Measurements from ENCODE around the gene SEC31A. TPM values are rescaled to one million over a fixed set of nuclear protein-coding genes. Genes with fewer than 3 reads are reported as not detected.
A peak's percentile ranks its signal among the peaks of the same experiment; 100 is the strongest.

The SEC31A gene
- total and polyA plus RNA-seq, 2 experiments from 2014 or later, result 91.0 to 98.8 TPM

GRCh38 chr4:82797040-82797404 lies 93.9 kb downstream of the SEC31A start:
- peaks cover 26% of the 10 kb centered on the region for H3K4me1 Mint-ChIP-seq
- H3K9me3 Mint-ChIP-seq, result peaks cover 5% of the 10 kb centered on the region; the same call in 2 of the 3 replicates
- Histone ChIP-seq H3K9me2 (ENCODE audit: insufficient read depth) (no peaks in the 10 kb centered on the region), H2AFZ (no peak overlapping the region), H4K20me1 (replicated peaks; ENCODE audit: insufficient read depth) (peaks cover 25% of the 10 kb centered on the region), H3K27ac (ENCODE audit: low read depth) (no peak overlapping the region), H3K36me3 (ENCODE audit: insufficient read depth) (no peaks in the 10 kb centered on the region), H3K4me2 (peak overlapping the region; percentile 94), H3K4me3 (peak overlapping the region; percentile 84), H3K27me3 (ENCODE audit: insufficient read depth) (peaks cover 100% of the 10 kb centered on the region), H3K4me1 (ENCODE audit: insufficient read depth) (peaks cover 25% of the 10 kb centered on the region), H3K79me2 (replicated peaks; ENCODE audit: insufficient read depth) (no peaks in the 10 kb centered on the region), H3F3A (replicated peaks; ENCODE audit: low read depth) (peaks cover 6% of the 10 kb centered on the region; the same call in 1 of the 2 replicates)
- H3K27ac Mint-ChIP-seq, result no peak overlapping the region
- DNase-seq (ENCODE audit: low spot score) (peak; percentile 79), ATAC-seq (peak; percentile 53)
- peak overlapping the region; percentile 80 for H3K4me3 Mint-ChIP-seq
- 0 out of 3 replicates have a peak, but pooled peaks cover 3% of the 10 kb centered on the region for H3K36me3 Mint-ChIP-seq (ENCODE audit: low read depth)
- TF ChIP-seq EZH2 (IDR thresholded peaks at IDR 0.05; ENCODE audit: low read depth, unreplicated experiment) (no peak), CREB1 (CRISPR knock-in tag; IDR thresholded peaks at IDR 0.05; ENCODE audit: low read depth) (no peak), CTCF (conservative IDR thresholded peaks at IDR 0.05; ENCODE audit: low read depth in 2 of 2) (no peak), ETS1 (IDR thresholded peaks at IDR 0.05) (no peak), POLR2AphosphoS5 (IDR thresholded peaks at IDR 0.05; ENCODE audit: low read depth) (no peak), NANOG (IDR thresholded peaks at IDR 0.05; ENCODE audit: borderline replicate concordance) (no peak), ZNF114 (CRISPR knock-in tag; IDR thresholded peaks at IDR 0.05) (no peak), REST (IDR thresholded peaks at IDR 0.05; ENCODE audit: unreplicated experiment) (no peak), EZH2phosphoT487 (IDR thresholded peaks at IDR 0.05; ENCODE audit: unreplicated experiment) (no peak), ZNF331 (CRISPR knock-in tag; IDR thresholded peaks at IDR 0.05; ENCODE audit: low read depth) (no peak), JUNB (IDR thresholded peaks at IDR 0.05; ENCODE audit: unreplicated experiment) (no peak), ZNF462 (CRISPR knock-in tag; IDR thresholded peaks at IDR 0.05) (no peak), STAT1 (IDR thresholded peaks at IDR 0.05; ENCODE audit: unreplicated experiment) (no peak)
- peaks cover 94% of the 10 kb centered on the region for H3K27me3 Mint-ChIP-seq (ENCODE audit: insufficient read depth, low read depth, poor library complexity)

All from GM23338 (cell line).